Neural cell (in vitro differentiated cells): ENCODE results near the gene CXADR. TPM values are rescaled to one million over a fixed set of nuclear protein-coding genes. Genes with fewer than 3 reads are reported as not detected.

Experiments used
- H2AFZ ChIP-seq: fragments of 200-600, 300-800 bp; sonication (generic), shearing (Covaris generic); 2 replicates; pipeline ENCODE4 v1.6.0; 2014; ENCODE audit warnings: low read depth, mild to moderate bottlenecking, antibody characterized with exemption, low read length, moderate library complexity
- H3F3A ChIP-seq: fragments of 200-600 bp; shearing (Covaris generic); 2 replicates; pipeline ENCODE4 v1.6.1; 2016; ENCODE audit warnings: mild to moderate bottlenecking, moderate library complexity, mixed read lengths, antibody characterized with exemption, low read length; ENCODE audit not compliant: insufficient read depth, poor library complexity, severe bottlenecking
- H3K27ac ChIP-seq: fragments of 200-600, 300-800 bp; sonication (generic), shearing (Covaris generic); 2 replicates; pipeline ENCODE4 v1.5.1; 2014; ENCODE audit warnings: mild to moderate bottlenecking, low read length, moderate library complexity
- H3K27me3 ChIP-seq: fragments of 300-800, 200-600 bp; sonication (generic), shearing (Covaris generic); 2 replicates; pipeline ENCODE4 v1.6.0; 2014; ENCODE audit warnings: mild to moderate bottlenecking, low read depth, low read length, moderate library complexity; ENCODE audit not compliant: insufficient read depth
- H3K36me3 ChIP-seq: fragments of 300-800, 200-600 bp; sonication (generic), shearing (Covaris generic); 2 replicates; pipeline ENCODE4 v1.5.1; 2014; ENCODE audit warnings: mild to moderate bottlenecking, antibody characterized with exemption, low read length, moderate library complexity; ENCODE audit not compliant: insufficient read depth
- H3K4me2 ChIP-seq: fragments of 300-800, 200-600 bp; sonication (generic), shearing (Covaris generic); 2 replicates; pipeline ENCODE4 v1.6.0; 2014; ENCODE audit warnings: mild to moderate bottlenecking, low read length
- H3K4me3 ChIP-seq: fragments of 300-800, 200-600 bp; sonication (generic), shearing (Covaris generic); 2 replicates; pipeline ENCODE4 v1.5.1; 2014; ENCODE audit warnings: mild to moderate bottlenecking, low read length, moderate library complexity
- H3K79me2 ChIP-seq: fragments of 200-600 bp; shearing (Covaris generic); replicated peaks from 2 replicates; pipeline ENCODE4 v1.6.0; 2014; ENCODE audit warnings: mild to moderate bottlenecking, low read length, moderate library complexity; ENCODE audit not compliant: insufficient read depth
- H3K9ac ChIP-seq: fragments of 300-800, 200-600 bp; sonication (generic), shearing (Covaris generic); 2 replicates; pipeline ENCODE4 v1.6.1; 2016; ENCODE audit warnings: mild to moderate bottlenecking, low read length, mixed read lengths
- H3K9me2 ChIP-seq: fragments of 200-600 bp; shearing (Covaris generic); 2 replicates; pipeline ENCODE4 v1.6.1; 2016; ENCODE audit warnings: mild to moderate bottlenecking, low read length, mixed read lengths; ENCODE audit not compliant: insufficient read depth
- H3K9me3 ChIP-seq: fragments of 200-600, 300-800 bp; sonication (generic), shearing (Covaris generic); 2 replicates; pipeline ENCODE4 v1.6.1; 2016; ENCODE audit warnings: mild to moderate bottlenecking, mixed run types, low read length, moderate library complexity, mixed read lengths
- H4K20me1 ChIP-seq: fragments of 200-600 bp; shearing (Covaris generic); 2 replicates; pipeline ENCODE4 v1.6.1; 2016; ENCODE audit warnings: mild to moderate bottlenecking, mixed run types; ENCODE audit not compliant: insufficient read depth
- CTCF ChIP-seq: fragments of 450-650 bp; IDR thresholded peaks from 2 replicates; pipeline ENCODE4 v1.5.1; 2014; ENCODE audit warnings: antibody characterized with exemption, mild to moderate bottlenecking, moderate library complexity; ENCODE audit not compliant: poor library complexity, severe bottlenecking
- EP300 ChIP-seq: fragments of 450-650 bp; conservative IDR thresholded peaks from 2 replicates; pipeline ENCODE4 v1.6.1; 2014; ENCODE audit warnings: antibody characterized with exemption, mild to moderate bottlenecking, moderate library complexity; ENCODE audit not compliant: poor library complexity, severe bottlenecking
- EZH2 ChIP-seq: fragments of 200-600, 300-800 bp; shearing (Covaris generic), sonication (generic); IDR thresholded peaks from 2 replicates; pipeline ENCODE4 v1.6.1; 2014; ENCODE audit warnings: antibody characterized with exemption, low read length, borderline replicate concordance, mild to moderate bottlenecking; ENCODE audit not compliant: insufficient read depth, poor library complexity, severe bottlenecking
- MXI1 ChIP-seq: fragments of 450-650 bp; conservative IDR thresholded peaks from 2 replicates; pipeline ENCODE4 v1.6.1; 2014; ENCODE audit warnings: antibody characterized with exemption, mild to moderate bottlenecking; ENCODE audit not compliant: poor library complexity, severe bottlenecking
- POLR2AphosphoS5 ChIP-seq: IDR thresholded peaks from 2 replicates; pipeline ENCODE4 v1.6.1; 2012
- RAD21 ChIP-seq: fragments of 450-650 bp; conservative IDR thresholded peaks from 2 replicates; pipeline ENCODE4 v1.6.1; 2014; ENCODE audit warnings: antibody characterized with exemption, mild to moderate bottlenecking, moderate library complexity
- SMC3 ChIP-seq: fragments of 450-650 bp; conservative IDR thresholded peaks from 2 replicates; pipeline ENCODE4 v1.6.1; 2014; ENCODE audit warnings: antibody characterized with exemption, mild to moderate bottlenecking, moderate library complexity; ENCODE audit not compliant: poor library complexity
- TAF1 ChIP-seq: IDR thresholded peaks from 2 replicates; pipeline ENCODE4 v1.6.1; 2012; ENCODE audit warnings: low read depth
- polyA plus RNA-seq: library from polyadenylated mRNA; depleted of rRNA; stranded (reverse); fragments of >200 nt; gene quantifications from 2 replicates; pipeline ENCODE4 v1.2.3, GENCODE V29; 2014
- TF ChIP-seq, protein P1 (sequence below): IDR thresholded peaks from 2 replicates; pipeline ENCODE4 v1.6.1; 2012; ENCODE audit warnings: borderline replicate concordance

The CXADR gene
- polyA plus RNA-seq, 1 donor from 2014 or later, result 175 TPM

- Histone ChIP-seq H3K9me2 (no peaks in the 10 kb centered on the region), H3K36me3 (peaks cover 6% of the 10 kb centered on the region), H2AFZ (no peak overlapping the region), H3K4me3 (no peak overlapping the region), H3K27me3 (peaks cover 17% of the 10 kb centered on the region), H3F3A (no peaks in the 10 kb centered on the region), H3K9me3 (no peaks in the 10 kb centered on the region), H3K79me2 (peaks cover 31% of the 10 kb centered on the region), H4K20me1 (no peaks in the 10 kb centered on the region), H3K4me2 (no peak overlapping the region), H3K27ac (no peak overlapping the region), H3K9ac (no peak overlapping the region)
- TF ChIP-seq RAD21, result no peak
- TF ChIP-seq EZH2, result no peak
- TF ChIP-seq CTCF, result no peak
- TF ChIP-seq POLR2AphosphoS5, result no peak
- no peak for TF ChIP-seq SMC3
- no peak for TF ChIP-seq EP300
- TF ChIP-seq TAF1, result no peak
- TF ChIP-seq MXI1, result no peak
- TF ChIP-seq, protein P1, sequence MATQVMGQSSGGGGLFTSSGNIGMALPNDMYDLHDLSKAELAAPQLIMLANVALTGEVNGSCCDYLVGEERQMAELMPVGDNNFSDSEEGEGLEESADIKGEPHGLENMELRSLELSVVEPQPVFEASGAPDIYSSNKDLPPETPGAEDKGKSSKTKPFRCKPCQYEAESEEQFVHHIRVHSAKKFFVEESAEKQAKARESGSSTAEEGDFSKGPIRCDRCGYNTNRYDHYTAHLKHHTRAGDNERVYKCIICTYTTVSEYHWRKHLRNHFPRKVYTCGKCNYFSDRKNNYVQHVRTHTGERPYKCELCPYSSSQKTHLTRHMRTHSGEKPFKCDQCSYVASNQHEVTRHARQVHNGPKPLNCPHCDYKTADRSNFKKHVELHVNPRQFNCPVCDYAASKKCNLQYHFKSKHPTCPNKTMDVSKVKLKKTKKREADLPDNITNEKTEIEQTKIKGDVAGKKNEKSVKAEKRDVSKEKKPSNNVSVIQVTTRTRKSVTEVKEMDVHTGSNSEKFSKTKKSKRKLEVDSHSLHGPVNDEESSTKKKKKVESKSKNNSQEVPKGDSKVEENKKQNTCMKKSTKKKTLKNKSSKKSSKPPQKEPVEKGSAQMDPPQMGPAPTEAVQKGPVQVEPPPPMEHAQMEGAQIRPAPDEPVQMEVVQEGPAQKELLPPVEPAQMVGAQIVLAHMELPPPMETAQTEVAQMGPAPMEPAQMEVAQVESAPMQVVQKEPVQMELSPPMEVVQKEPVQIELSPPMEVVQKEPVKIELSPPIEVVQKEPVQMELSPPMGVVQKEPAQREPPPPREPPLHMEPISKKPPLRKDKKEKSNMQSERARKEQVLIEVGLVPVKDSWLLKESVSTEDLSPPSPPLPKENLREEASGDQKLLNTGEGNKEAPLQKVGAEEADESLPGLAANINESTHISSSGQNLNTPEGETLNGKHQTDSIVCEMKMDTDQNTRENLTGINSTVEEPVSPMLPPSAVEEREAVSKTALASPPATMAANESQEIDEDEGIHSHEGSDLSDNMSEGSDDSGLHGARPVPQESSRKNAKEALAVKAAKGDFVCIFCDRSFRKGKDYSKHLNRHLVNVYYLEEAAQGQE, result no peak
Measured at GRCh38 chr21:17607684-17608083, 94.8 kb downstream of the CXADR start.

GRCh38 chr21:17609681-17610080 is 96.8 kb downstream of the CXADR start:
- H3F3A ChIP-seq, result no peaks in the 10 kb centered on the region
- peaks cover 17% of the 10 kb centered on the region for H3K27me3 ChIP-seq
- H2AFZ ChIP-seq, result no peak overlapping the region
- no peaks in the 10 kb centered on the region for H3K9me2 ChIP-seq
- H3K9me3 ChIP-seq, result no peaks in the 10 kb centered on the region
- H4K20me1 ChIP-seq, result no peaks in the 10 kb centered on the region
- H3K9ac ChIP-seq, result no peak overlapping the region
- no peak overlapping the region for H3K4me3 ChIP-seq
- H3K36me3 ChIP-seq, result no peaks in the 10 kb centered on the region
- TF ChIP-seq POLR2AphosphoS5 (no peak), RAD21 (no peak), CTCF (no peak), SMC3 (no peak), MXI1 (no peak), EP300 (no peak), TAF1 (no peak), EZH2 (no peak)
- TF ChIP-seq, protein P1, result no peak
- H3K79me2 ChIP-seq, result peaks cover 31% of the 10 kb centered on the region
- no peak overlapping the region for H3K4me2 ChIP-seq
- no peak overlapping the region for H3K27ac ChIP-seq
